Natural killer cell (primary cell): ENCODE results near the gene FGF2. TPM values are rescaled to one million over a fixed set of nuclear protein-coding genes. Genes with fewer than 3 reads are reported as not detected.
"Not testable (repeated sequence)": the region's sequence is repeated elsewhere in the genome, so short reads cannot be mapped to it uniquely, and the experiment has no call there.

Experiments
- ATAC-seq, 3 donors: fragments of 150-1000 bp in 2 of 3; fragments of 200-7000 bp in 1 of 3; cut with Tn5 transposase; 1 replicate in 1 of 3; 2 replicates in 2 of 3; pipeline ENCODE4 v1.10.0; 2021; ENCODE audit warnings: mild to moderate bottlenecking in 2 of 3, moderate library complexity in 2 of 3
- DNase-seq, 2 donors: peaks; one replicate each; pipeline versions ENCODE4 v3.0.0 to v3.0.0-alpha.2; 2013 to 2021; ENCODE audit warnings: mixed read lengths in 1 of 2
- H3K27ac ChIP-seq: one replicate; pipeline ENCODE4 v1.5.1; 2013; ENCODE audit warnings: mild to moderate bottlenecking, low read length
- H3K27me3 ChIP-seq: one replicate; pipeline ENCODE4 v1.6.1; 2013; ENCODE audit warnings: low read length; ENCODE audit not compliant: control insufficient read depth, insufficient read depth
- H3K36me3 ChIP-seq: one replicate; pipeline ENCODE4 v1.6.1; 2013; ENCODE audit warnings: low read length; ENCODE audit not compliant: control insufficient read depth, insufficient read depth
- H3K4me1 ChIP-seq: one replicate; pipeline ENCODE4 v1.6.1; 2013; ENCODE audit warnings: low read length; ENCODE audit not compliant: control insufficient read depth, insufficient read depth
- H3K4me3 ChIP-seq: one replicate; pipeline ENCODE4 v1.5.1; 2013; ENCODE audit warnings: low read length
- H3K9me3 ChIP-seq: one replicate; pipeline ENCODE4 v1.6.1; 2013; ENCODE audit warnings: low read length; ENCODE audit not compliant: control insufficient read depth, insufficient read depth
- H3K27ac Mint-ChIP-seq, 2 donors: one replicate each; pipeline ENCODE4 v1.8.0; 2022; ENCODE audit warnings: mild to moderate bottlenecking in 2 of 2, mixed read lengths in 2 of 2, moderate library complexity in 1 of 2
- H3K27me3 Mint-ChIP-seq, 2 donors: one replicate each; pipeline ENCODE4 v1.8.0; 2022; ENCODE audit warnings: low read depth in 2 of 2, mixed read lengths in 2 of 2
- H3K36me3 Mint-ChIP-seq: one replicate; pipeline ENCODE4 v1.8.0; 2022; ENCODE audit warnings: mixed read lengths
- H3K4me1 Mint-ChIP-seq, 2 donors: one replicate each; pipeline ENCODE4 v1.8.0; 2022; ENCODE audit warnings: mixed read lengths in 2 of 2
- H3K4me3 Mint-ChIP-seq: one replicate; pipeline ENCODE4 v1.8.0; 2022; ENCODE audit warnings: mild to moderate bottlenecking, moderate library complexity, mixed read lengths
- H3K9me3 Mint-ChIP-seq, 2 donors: one replicate each; pipeline ENCODE4 v1.8.0; 2022; ENCODE audit warnings: mixed read lengths in 2 of 2
- WGBS: methylation state at CpG from one replicate; pipeline ENCODE4 v1.1.7; 2013; ENCODE audit warnings: missing lambda C conversion rate; ENCODE audit not compliant: insufficient coverage; 5-methylcytosine and 5-hydroxymethylcytosine counted together
- intact Hi-C: fragments of 100-400 bp; cut with micrococcal nuclease; formaldehyde crosslinking; loops from one replicate; pipeline ENCODE4 v1.14.2; 2022
- total RNA-seq, 4 donors: library from RNA; stranded (reverse); fragments of 120-200 nt in 1 of 4; gene quantifications; one replicate each; pipeline versions ENCODE4 v1.2.3 to v1.2.4, GENCODE V29; 2013 to 2022
- TF ChIP-seq, protein P1 (sequence below): fragments of 200-600 bp; IDR thresholded peaks from one replicate; pipeline ENCODE4 v1.8.0; 2022; ENCODE audit warnings: antibody characterized with exemption

The FGF2 gene
- total RNA-seq, 3 donors from 2014 or later (not counting 1 experiment from before 2014, with no cell fraction given), result not detected

DNA sequence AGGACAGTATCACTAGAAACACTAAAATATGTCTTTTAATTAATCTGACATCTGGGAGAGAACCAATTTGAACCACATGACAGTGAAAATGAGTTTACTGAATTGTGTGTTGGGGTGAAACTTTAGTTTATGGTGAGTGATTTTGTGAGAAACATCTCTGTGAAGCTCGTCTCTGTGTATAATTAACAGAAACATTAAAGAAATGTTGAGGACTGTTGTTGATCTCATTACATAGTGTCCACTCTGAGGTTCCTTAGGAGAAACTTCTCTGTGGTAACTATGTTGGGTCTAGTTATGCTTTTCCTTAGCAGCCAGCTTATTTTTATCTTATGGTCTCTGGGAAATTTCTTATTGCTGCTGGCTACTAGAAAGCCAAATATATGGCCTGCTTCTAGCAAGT lies 15.8 kb downstream of the FGF2 start:
- intact Hi-C loops, result no loop called here
- Histone ChIP-seq H3K27ac (no peak overlapping the region), H3K36me3 (no peaks in the 10 kb centered on the region), H3K4me3 (no peak overlapping the region), H3K9me3 (no peaks in the 10 kb centered on the region), H3K4me1 (no peaks in the 10 kb centered on the region), H3K27me3 (no peaks in the 10 kb centered on the region)
- TF ChIP-seq, protein P1, sequence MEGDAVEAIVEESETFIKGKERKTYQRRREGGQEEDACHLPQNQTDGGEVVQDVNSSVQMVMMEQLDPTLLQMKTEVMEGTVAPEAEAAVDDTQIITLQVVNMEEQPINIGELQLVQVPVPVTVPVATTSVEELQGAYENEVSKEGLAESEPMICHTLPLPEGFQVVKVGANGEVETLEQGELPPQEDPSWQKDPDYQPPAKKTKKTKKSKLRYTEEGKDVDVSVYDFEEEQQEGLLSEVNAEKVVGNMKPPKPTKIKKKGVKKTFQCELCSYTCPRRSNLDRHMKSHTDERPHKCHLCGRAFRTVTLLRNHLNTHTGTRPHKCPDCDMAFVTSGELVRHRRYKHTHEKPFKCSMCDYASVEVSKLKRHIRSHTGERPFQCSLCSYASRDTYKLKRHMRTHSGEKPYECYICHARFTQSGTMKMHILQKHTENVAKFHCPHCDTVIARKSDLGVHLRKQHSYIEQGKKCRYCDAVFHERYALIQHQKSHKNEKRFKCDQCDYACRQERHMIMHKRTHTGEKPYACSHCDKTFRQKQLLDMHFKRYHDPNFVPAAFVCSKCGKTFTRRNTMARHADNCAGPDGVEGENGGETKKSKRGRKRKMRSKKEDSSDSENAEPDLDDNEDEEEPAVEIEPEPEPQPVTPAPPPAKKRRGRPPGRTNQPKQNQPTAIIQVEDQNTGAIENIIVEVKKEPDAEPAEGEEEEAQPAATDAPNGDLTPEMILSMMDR, result no peak
- DNase-seq, result no peak
- 93% methylated on average over 1 of the region's 1 CpG for WGBS
- Mint-ChIP-seq H3K27me3 (peaks cover 10 to 26% of the 10 kb centered on the region in 2 donors), H3K36me3 (no peaks in the 10 kb centered on the region), H3K9me3 (no peaks in the 10 kb centered on the region), H3K27ac (no peak overlapping the region), H3K4me3 (no peak overlapping the region), H3K4me1 (no peaks in the 10 kb centered on the region)
- ATAC-seq, result no peak

DNA sequence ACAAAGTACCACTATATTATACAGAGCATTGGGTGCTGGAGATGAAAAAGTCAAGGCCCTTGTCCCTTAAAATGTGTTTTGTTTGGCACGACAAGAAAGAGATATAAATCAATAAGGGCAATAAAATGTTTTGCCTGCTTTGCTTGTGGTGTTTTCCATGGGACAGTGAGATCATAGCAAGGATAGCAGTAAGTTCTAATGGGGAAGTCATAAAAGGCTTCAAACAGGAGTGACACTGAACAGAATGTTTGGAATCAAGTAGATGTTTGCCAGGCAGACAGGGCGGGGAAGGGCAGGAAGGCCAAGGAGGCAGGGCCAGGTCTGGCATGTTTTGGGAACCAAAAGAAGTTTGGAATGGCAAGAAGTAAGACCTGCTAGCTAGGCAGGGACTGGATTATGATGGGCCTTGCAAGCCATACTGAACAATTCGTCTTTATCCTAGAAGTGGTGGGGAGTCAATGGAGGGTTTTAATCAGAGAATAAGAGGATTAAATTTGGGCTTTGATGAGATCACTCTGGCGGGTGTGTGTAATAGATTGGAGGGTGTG lies 16.4 kb downstream of the FGF2 start:
- WGBS, result 94% methylated on average over 4 of the region's 4 CpGs
- Mint-ChIP-seq H3K4me3 (no peak overlapping the region), H3K9me3 (no peaks in the 10 kb centered on the region)

DNA sequence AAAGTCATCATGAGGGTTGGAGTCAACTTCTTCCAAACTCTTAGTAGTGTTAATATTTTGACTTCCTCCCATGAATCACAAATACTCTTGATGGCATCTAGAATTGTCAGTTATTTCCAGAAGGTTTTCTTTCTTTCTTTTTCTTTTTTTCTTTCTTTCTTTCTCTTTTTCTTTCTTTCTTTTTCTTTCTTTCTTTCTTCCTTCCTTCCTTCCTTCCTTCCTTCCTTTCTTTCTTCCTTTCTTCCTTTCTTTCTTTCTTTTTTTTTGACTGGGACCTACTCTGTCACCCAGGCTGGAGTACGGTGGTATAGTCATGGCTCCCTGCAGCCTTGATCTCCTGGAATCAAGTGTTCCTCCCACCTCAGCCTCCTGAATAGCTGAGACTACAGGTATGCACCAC lies 17.8 kb downstream of the FGF2 start:
- H3K27me3 Mint-ChIP-seq, result peaks cover 9 to 16% of the 10 kb centered on the region in 2 donors
- H3K9me3 ChIP-seq, intact Hi-C loops, H3K27me3 ChIP-seq, H3K36me3 ChIP-seq, ATAC-seq, H3K4me3 ChIP-seq, H3K36me3 Mint-ChIP-seq, DNase-seq, H3K4me3 Mint-ChIP-seq, H3K27ac ChIP-seq, H3K4me1 ChIP-seq, H3K4me1 Mint-ChIP-seq, H3K27ac Mint-ChIP-seq, H3K9me3 Mint-ChIP-seq: not testable (repeated sequence)
- WGBS, result 94% methylated on average over 1 of the region's 1 CpG

More for the DNA sequence above, 16.4 kb downstream of the FGF2 start:
- no peak for ATAC-seq
- H3K4me1 ChIP-seq, result no peaks in the 10 kb centered on the region
- no peak overlapping the region for H3K27ac Mint-ChIP-seq
- peaks cover 8 to 22% of the 10 kb centered on the region in 2 donors for H3K27me3 Mint-ChIP-seq
- H3K4me3 ChIP-seq, result no peak overlapping the region
- intact Hi-C loops, result no loop called here
- H3K9me3 ChIP-seq, result no peaks in the 10 kb centered on the region
- DNase-seq, result no peak
- H3K27ac ChIP-seq, result no peak overlapping the region
- no peaks in the 10 kb centered on the region for H3K4me1 Mint-ChIP-seq
- no peaks in the 10 kb centered on the region for H3K27me3 ChIP-seq
- no peaks in the 10 kb centered on the region for H3K36me3 ChIP-seq
- TF ChIP-seq, protein P1, result no peak
- no peaks in the 10 kb centered on the region for H3K36me3 Mint-ChIP-seq

DNA sequence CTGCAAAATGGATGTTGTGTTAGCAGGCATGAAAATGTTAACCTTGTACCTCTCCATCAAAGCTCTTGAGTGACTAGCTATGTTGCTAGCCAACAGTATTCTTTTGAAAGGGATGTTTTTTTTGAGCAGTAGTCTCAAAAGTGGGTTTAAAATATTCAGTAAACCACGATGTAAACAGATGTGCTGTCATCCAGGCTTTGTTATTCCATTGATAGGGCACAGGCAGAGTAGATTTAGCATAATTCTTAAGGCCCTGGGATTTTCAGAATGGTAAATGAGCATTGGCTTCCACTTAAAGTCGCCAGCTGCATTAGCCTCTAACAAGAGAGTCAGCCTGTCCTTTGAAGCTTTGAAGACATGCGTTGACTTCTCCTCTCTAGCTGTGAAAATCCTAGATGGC lies 18.4 kb downstream of the FGF2 start:
- no peaks in the 10 kb centered on the region for H3K36me3 Mint-ChIP-seq
- ATAC-seq, result no peak

More for the DNA sequence above, 18.4 kb downstream of the FGF2 start:
- WGBS, result 90% methylated on average over 3 of the region's 3 CpGs
- Mint-ChIP-seq H3K4me1 (no peaks in the 10 kb centered on the region), H3K9me3 (no peaks in the 10 kb centered on the region), H3K27ac (no peak overlapping the region), H3K27me3 (peaks cover 8 to 10% of the 10 kb centered on the region in 2 donors), H3K4me3 (no peak overlapping the region)
- no peaks in the 10 kb centered on the region for H3K27me3 ChIP-seq
- no peak overlapping the region for H3K4me3 ChIP-seq
- H3K4me1 ChIP-seq, result no peaks in the 10 kb centered on the region
- H3K9me3 ChIP-seq, result no peaks in the 10 kb centered on the region
- H3K27ac ChIP-seq, result no peak overlapping the region
- no peaks in the 10 kb centered on the region for H3K36me3 ChIP-seq
- DNase-seq, result no peak
- TF ChIP-seq, protein P1, result no peak
- intact Hi-C loops, result no loop called here
